Endothelial cell of umbilical vein (primary cell): ENCODE measurements around the gene DNAJC24. TPM values are rescaled to one million over a fixed set of nuclear protein-coding genes. Genes with fewer than 3 reads are reported as not detected.

Experiments used
- BruUV-seq: library from RNA; stranded (reverse); fragments of 400-500 nt; replicated peaks from 2 replicates; lab custom pipeline; 2021; lab: Mats Ljungman, UMichigan
- CTCF ChIA-PET: fragments of 300-600, 350-600 bp; sonication (Branson Sonifier 250); formaldehyde crosslinking; loops from one replicate; lab custom pipeline; 2021; ENCODE audit warnings: antibody characterized with exemption, inconsistent platforms; lab: Charles Lee
- POLR2A ChIA-PET: fragments of 300-600, 350-600 bp; sonication (Branson Sonifier 250); formaldehyde crosslinking; loops from one replicate; lab custom pipeline; 2021; ENCODE audit warnings: antibody characterized with exemption, inconsistent platforms; lab: Charles Lee
- DNase-seq: peaks from one replicate; pipeline ENCODE4 v3.0.0-alpha.2; 2011; ENCODE audit warnings: low read depth, low spot score
- FAIRE-seq: peaks from 2 replicates; lab custom pipeline; 2011; peaks lifted over from hg19 to GRCh38; lab: Jason Lieb, UNC
- H2AFZ ChIP-seq: 2 replicates; pipeline ENCODE4 v1.6.0; 2012; ENCODE audit warnings: low read depth, low read length, control low read depth, inconsistent platforms
- H3K27ac ChIP-seq: 2 replicates; pipeline ENCODE4 v1.5.1; 2011; ENCODE audit warnings: low read depth, mild to moderate bottlenecking, control low read depth, low read length, moderate library complexity; ENCODE audit not compliant: insufficient read depth
- H3K27me3 ChIP-seq, 2 experiments: 2 replicates each; pipeline versions ENCODE4 v1.6.0 to v1.6.1; 2011; ENCODE audit warnings: low read length in 2 of 2, mixed read lengths in 1 of 2; ENCODE audit not compliant: control insufficient read depth in 2 of 2, insufficient read depth in 2 of 2
- H3K36me3 ChIP-seq, 2 experiments: 2 replicates in 1 of 2; 3 replicates in 1 of 2; pipeline ENCODE4 v1.5.1; 2011; ENCODE audit warnings: low read length in 2 of 2, mild to moderate bottlenecking in 1 of 2, moderate library complexity in 1 of 2; ENCODE audit not compliant: control insufficient read depth in 2 of 2, insufficient read depth in 2 of 2; ENCODE audit errors: extremely low read depth in 1 of 2
- H3K4me1 ChIP-seq: 3 replicates; pipeline ENCODE4 v1.5.1; 2011; ENCODE audit warnings: mild to moderate bottlenecking, low read length; ENCODE audit not compliant: control insufficient read depth, insufficient read depth; ENCODE audit errors: extremely low read depth
- H3K4me2 ChIP-seq: 2 replicates; pipeline ENCODE4 v1.6.1; 2011; ENCODE audit warnings: low read length, control low read depth, mixed read lengths; ENCODE audit not compliant: insufficient read depth
- H3K4me3 ChIP-seq, 3 experiments: fragments of 200-600 bp in 1 of 3; sonication (generic), shearing (Covaris generic) in 1 of 3; replicated peaks in 1 of 3; 2 replicates each; pipeline ENCODE4 v1.5.1; 2011 to 2016; ENCODE audit warnings: control low read depth in 3 of 3, low read length in 3 of 3, mild to moderate bottlenecking in 2 of 3, inconsistent platforms in 1 of 3, low read depth in 1 of 3, moderate library complexity in 1 of 3; ENCODE audit not compliant: insufficient read depth in 1 of 3
- H3K79me2 ChIP-seq: 2 replicates; pipeline ENCODE4 v1.6.0; 2012; ENCODE audit warnings: low read length, inconsistent platforms; ENCODE audit not compliant: control insufficient read depth, insufficient read depth
- H3K9ac ChIP-seq: replicated peaks from 2 replicates; pipeline ENCODE3; 2011; ENCODE audit warnings: low read length, control low read depth; ENCODE audit not compliant: insufficient read depth; ENCODE audit errors: extremely low read depth
- H3K9me1 ChIP-seq: replicated peaks from 3 replicates; pipeline ENCODE4 v1.6.0; 2011; ENCODE audit warnings: mild to moderate bottlenecking, low read length; ENCODE audit not compliant: control insufficient read depth, insufficient read depth; ENCODE audit errors: extremely low read depth
- H3K9me3 ChIP-seq: replicated peaks from 2 replicates; pipeline ENCODE4 v1.5.1; 2012; ENCODE audit warnings: low read length, inconsistent platforms; ENCODE audit not compliant: control insufficient read depth, insufficient read depth
- H4K20me1 ChIP-seq: replicated peaks from 2 replicates; pipeline ENCODE3; 2011; ENCODE audit warnings: mild to moderate bottlenecking, low read length; ENCODE audit not compliant: control insufficient read depth, insufficient read depth; ENCODE audit errors: extremely low read depth
- CTCF ChIP-seq, 2 donors: IDR thresholded peaks; 1 replicate in 1 of 2; 2 replicates in 1 of 2; pipeline ENCODE4 v1.5.1; 2011; ENCODE audit warnings: low read length in 2 of 2, mild to moderate bottlenecking in 2 of 2, moderate library complexity in 2 of 2, control low read depth in 1 of 2, inconsistent platforms in 1 of 2, low read depth in 1 of 2; ENCODE audit not compliant: insufficient read depth in 1 of 2; ENCODE audit errors: extremely low read depth in 1 of 2
- EZH2 ChIP-seq: IDR thresholded peaks from 2 replicates; pipeline ENCODE4 v1.6.1; 2012; ENCODE audit warnings: borderline replicate concordance, low read depth, mild to moderate bottlenecking, moderate library complexity, low read length, inconsistent platforms; ENCODE audit not compliant: severe bottlenecking
- FOS ChIP-seq: IDR thresholded peaks from 2 replicates; pipeline ENCODE4 v1.6.1; 2011; ENCODE audit warnings: mild to moderate bottlenecking, low read length, moderate library complexity, borderline replicate concordance; ENCODE audit not compliant: insufficient read depth
- GATA2 ChIP-seq: IDR thresholded peaks from 2 replicates; pipeline ENCODE4 v1.7.0; 2011; ENCODE audit warnings: low read depth, mild to moderate bottlenecking, moderate library complexity, mixed read lengths, low read length; ENCODE audit not compliant: insufficient read length, insufficient read depth
- JUN ChIP-seq: IDR thresholded peaks from 2 replicates; pipeline ENCODE4 v1.6.1; 2011; ENCODE audit warnings: borderline replicate concordance, low read depth; ENCODE audit not compliant: insufficient read length, insufficient read depth
- MAX ChIP-seq: IDR thresholded peaks from 2 replicates; pipeline ENCODE4 v1.6.1; 2011; ENCODE audit not compliant: insufficient read depth, insufficient read length
- MYC ChIP-seq: IDR thresholded peaks from one replicate; pipeline ENCODE4 v1.6.1; 2011; ENCODE audit warnings: mild to moderate bottlenecking, low read depth, low read length
- POLR2A ChIP-seq: IDR thresholded peaks from 2 replicates; pipeline ENCODE4 v1.6.1; 2012; ENCODE audit warnings: low read depth, mild to moderate bottlenecking, control low read depth, low read length
- POLR2AphosphoS5 ChIP-seq: IDR thresholded peaks from 2 replicates; pipeline ENCODE4 v1.6.1; 2012; ENCODE audit warnings: low read depth, mild to moderate bottlenecking, control low read depth, low read length, moderate library complexity; ENCODE audit not compliant: insufficient read depth
- dilution Hi-C: fragments of 300-500 bp; cut with MboI; formaldehyde crosslinking; loops from one replicate; pipeline ENCODE4 v1.15.0; 2019; ENCODE audit warnings: low sequenced_read_pairs; ENCODE audit not compliant: extremely low pct_ligation_motif_present
- intact Hi-C: fragments of 100-400 bp; cut with micrococcal nuclease; formaldehyde crosslinking; loops from one replicate; pipeline ENCODE4 v1.10.0; 2022
- polyA plus RNA-seq, 4 experiments: library from polyadenylated mRNA; depleted of rRNA in 3 of 4; stranded (reverse) in 3 of 4; unstranded in 1 of 4; fragments of >200 nt; gene quantifications; 2 replicates each; pipeline versions ENCODE4 v1.2.1 to v1.2.3, GENCODE V29; 2011 to 2012; ENCODE audit warnings: missing spikeins in 1 of 4
- total RNA-seq: library from RNA; stranded (reverse); gene quantifications from 2 replicates; pipeline ENCODE4 v1.2.3, GENCODE V29; 2021

Gene DNAJC24
- total and polyA plus RNA-seq, 2 donors (not counting 3 experiments of a cell fraction or from before 2014, with no cell fraction given): 7.2 to 16.8 TPM

- FAIRE-seq (no peak), DNase-seq (no peak)
- dilution Hi-C loops (no loop called here), intact Hi-C loops (no loop called here)
- no peak overlapping the region for H3K27ac ChIP-seq
- ChIA-PET POLR2A (no interaction called here), CTCF (no interaction called here)
- H4K20me1 ChIP-seq: no peaks in the 10 kb centered on the region
- H3K9me3 ChIP-seq: no peaks in the 10 kb centered on the region
- H3K9ac ChIP-seq: no peak overlapping the region
- H3K79me2 ChIP-seq: no peaks in the 10 kb centered on the region
- H3K27me3 ChIP-seq: no peaks in the 10 kb centered on the region
- no peaks in the 10 kb centered on the region for H3K4me1 ChIP-seq
- no TSS peak for BruUV-seq
- no peak overlapping the region for H3K4me2 ChIP-seq
- H3K36me3 ChIP-seq: no peaks in the 10 kb centered on the region
- H2AFZ ChIP-seq: no peak overlapping the region
- no peak overlapping the region for H3K4me3 ChIP-seq
- TF ChIP-seq POLR2A (no peak), POLR2AphosphoS5 (no peak), JUN (no peak), MAX (no peak), CTCF (IDR thresholded peaks at IDR 0.05; ENCODE audit: extremely low read depth in 1 of 2, insufficient read depth in 1 of 2, low read depth in 1 of 2, low read length in 2 of 2) (no peak), FOS (no peak), EZH2 (no peak), MYC (no peak), GATA2 (no peak)
- no peaks in the 10 kb centered on the region for H3K9me1 ChIP-seq
Measured at GRCh38 chr11:31450841-31451240, 81.2 kb downstream of the DNAJC24 start.
